Heart left ventricle (tissue), 13 donors: ENCODE results near the gene ARL8A.

Experiments used
- POLR2A ChIP-seq, 2 donors: fragments of 450-650 bp; IDR thresholded peaks; one replicate each; pipeline ENCODE4 v1.6.1; 2017; ENCODE audit warnings: antibody characterized with exemption in 2 of 2, mild to moderate bottlenecking in 2 of 2, moderate library complexity in 2 of 2
- TF ChIP-seq, protein P1 (sequence below), 12 donors: fragments of 200-600 bp; sonication (generic) in 4 of 12; IDR thresholded peaks; one replicate each; pipeline versions ENCODE4 v1.5.0 to v1.8.0; 2018 to 2022; ENCODE audit warnings: antibody characterized with exemption in 12 of 12, mild to moderate bottlenecking in 5 of 12
- donor health status: ischemic (EF 13 %, LVEDD 7.1; RV severe dilation, severe dysfunction).
- donor health status: DM: no; HTN: yes; CAD: no.
- donor health status: DM: no; HTN: no; CAD: no.
- donor health status: ischemic (EF 25% LVEDD 6.9; RV normal size, moderate dysfunction).
- donor health status: ischemic (EF 25% LVEDD 5.7; RV mildly dilated, moderate dysfunction).
- donor health status: ischemic (EF 35%, LVEDD 5.7; RV mildly dilated, moderate dysfunction).
- donor health status: nonischemic (EF 11% LVEDD 7.7; RV severe dilation, severe dysfunction).
- donor health status: DM: yes; HTN: yes; CAD: no.
- donor health status: PGD.
- donor health status: ischemic (EF 29% LVEDD 5.4; RV normal size, mild dysfunction).
- donor health status: nonischemic (EF 23%, LVEDD 6.1; RV moderate dilation, normal function).

DNA sequence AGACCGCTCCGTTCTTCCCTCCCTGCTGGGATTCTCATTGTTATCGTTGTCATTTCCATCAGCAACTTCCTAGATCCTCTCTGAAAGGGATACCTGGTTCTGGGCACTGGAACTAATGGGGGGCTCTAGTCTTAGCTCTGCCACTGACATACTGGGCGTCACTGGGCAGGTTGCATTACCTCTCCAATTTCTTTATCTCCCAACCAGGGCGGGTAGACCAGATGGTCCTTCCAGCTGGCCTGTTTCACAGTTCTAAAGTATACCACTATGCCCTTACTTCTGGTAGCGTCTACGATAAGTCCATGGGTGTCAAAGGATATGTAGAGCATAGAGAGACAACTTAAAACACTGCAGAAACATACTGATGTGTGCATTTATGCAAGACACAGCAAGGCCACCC, 20.4 kb downstream of the ARL8A start:
- TF ChIP-seq, protein P1, sequence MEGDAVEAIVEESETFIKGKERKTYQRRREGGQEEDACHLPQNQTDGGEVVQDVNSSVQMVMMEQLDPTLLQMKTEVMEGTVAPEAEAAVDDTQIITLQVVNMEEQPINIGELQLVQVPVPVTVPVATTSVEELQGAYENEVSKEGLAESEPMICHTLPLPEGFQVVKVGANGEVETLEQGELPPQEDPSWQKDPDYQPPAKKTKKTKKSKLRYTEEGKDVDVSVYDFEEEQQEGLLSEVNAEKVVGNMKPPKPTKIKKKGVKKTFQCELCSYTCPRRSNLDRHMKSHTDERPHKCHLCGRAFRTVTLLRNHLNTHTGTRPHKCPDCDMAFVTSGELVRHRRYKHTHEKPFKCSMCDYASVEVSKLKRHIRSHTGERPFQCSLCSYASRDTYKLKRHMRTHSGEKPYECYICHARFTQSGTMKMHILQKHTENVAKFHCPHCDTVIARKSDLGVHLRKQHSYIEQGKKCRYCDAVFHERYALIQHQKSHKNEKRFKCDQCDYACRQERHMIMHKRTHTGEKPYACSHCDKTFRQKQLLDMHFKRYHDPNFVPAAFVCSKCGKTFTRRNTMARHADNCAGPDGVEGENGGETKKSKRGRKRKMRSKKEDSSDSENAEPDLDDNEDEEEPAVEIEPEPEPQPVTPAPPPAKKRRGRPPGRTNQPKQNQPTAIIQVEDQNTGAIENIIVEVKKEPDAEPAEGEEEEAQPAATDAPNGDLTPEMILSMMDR (IDR thresholded peaks at IDR 0.05): no peak
- TF ChIP-seq POLR2A (IDR thresholded peaks at IDR 0.05): no peak
